Hepatocyte (in vitro differentiated cells): ENCODE results near the gene ACYP2. TPM values are rescaled to one million over a fixed set of nuclear protein-coding genes. Genes with fewer than 3 reads are reported as not detected.

Experiments used
- DNase-seq: peaks from one replicate; pipeline ENCODE4 v3.0.0-alpha.2; 2016; ENCODE audit warnings: low spot score
- H2AFZ ChIP-seq: fragments of 200-600 bp; sonication (generic); 2 replicates; pipeline ENCODE4 v1.6.0; 2016; ENCODE audit warnings: antibody characterized with exemption, mild to moderate bottlenecking
- H3K27ac ChIP-seq: fragments of 200-600 bp; sonication (generic); 2 replicates; pipeline ENCODE4 v1.5.1; 2016; ENCODE audit warnings: mild to moderate bottlenecking
- H3K27me3 ChIP-seq: fragments of 200-600 bp; sonication (generic); 2 replicates; pipeline ENCODE4 v1.6.1; 2016
- H3K36me3 ChIP-seq: fragments of 200-600 bp; sonication (generic); replicated peaks from 2 replicates; pipeline ENCODE4 v1.5.1; 2016; ENCODE audit warnings: low read depth; ENCODE audit not compliant: insufficient read depth
- H3K4me1 ChIP-seq: fragments of 200-600 bp; sonication (generic); 2 replicates; pipeline ENCODE4 v1.5.1; 2016; ENCODE audit warnings: mild to moderate bottlenecking, moderate library complexity; ENCODE audit not compliant: insufficient read depth
- H3K4me2 ChIP-seq: fragments of 200-600 bp; sonication (generic); 2 replicates; pipeline ENCODE4 v1.6.0; 2016
- H3K4me3 ChIP-seq: fragments of 200-600 bp; sonication (generic); 2 replicates; pipeline ENCODE4 v1.5.1; 2016; ENCODE audit warnings: mild to moderate bottlenecking
- H3K79me2 ChIP-seq: fragments of 200-600 bp; sonication (generic); 2 replicates; pipeline ENCODE4 v1.6.0; 2017; ENCODE audit warnings: mild to moderate bottlenecking
- H3K9me2 ChIP-seq: fragments of 200-600 bp; sonication (generic); replicated peaks from 2 replicates; pipeline ENCODE4 v1.6.0; 2017; ENCODE audit warnings: mild to moderate bottlenecking; ENCODE audit not compliant: insufficient read depth
- H3K9me3 ChIP-seq: fragments of 200-600 bp; sonication (generic); 2 replicates; pipeline ENCODE4 v1.5.1; 2016; ENCODE audit warnings: low read depth, mild to moderate bottlenecking
- H4K20me1 ChIP-seq: fragments of 200-600 bp; sonication (generic); 2 replicates; pipeline ENCODE4 v1.6.0; 2016; ENCODE audit warnings: mild to moderate bottlenecking; ENCODE audit not compliant: insufficient read depth, poor library complexity, severe bottlenecking
- EZH2 ChIP-seq: fragments of 200-600 bp; sonication (generic); IDR thresholded peaks from 2 replicates; pipeline ENCODE4 v1.6.1; 2016; ENCODE audit warnings: antibody characterized with exemption, mild to moderate bottlenecking, borderline replicate concordance
- EZH2phosphoT487 ChIP-seq: fragments of 200-600 bp; sonication (generic); IDR thresholded peaks from one replicate; pipeline ENCODE4 v1.6.1; 2018; ENCODE audit warnings: antibody characterized with exemption, mild to moderate bottlenecking, low read depth, moderate library complexity; ENCODE audit not compliant: unreplicated experiment, severe bottlenecking
- WGBS: methylation state at CpG from one replicate; pipeline ENCODE4 v1.1.6; 2016; ENCODE audit warnings: low lambda C conversion rate; ENCODE audit errors: missing lambda C conversion rate; 5-methylcytosine and 5-hydroxymethylcytosine counted together
- polyA plus RNA-seq: library from polyadenylated mRNA; unstranded; fragments of >200 nt; fragmentation: Nextera tagmentation; extraction: Ambion mirVana; gene quantifications from 2 replicates; pipeline ENCODE4 v1.2.1, GENCODE V29; 2016
- total RNA-seq: library from RNA; depleted of rRNA; stranded (reverse); fragments of >200 nt; gene quantifications from 2 replicates; pipeline ENCODE4 v1.2.3, GENCODE V29; 2014
- TF ChIP-seq, protein P1 (sequence below): fragments of 200-600 bp; sonication (generic); IDR thresholded peaks from 2 replicates; pipeline ENCODE4 v1.5.1; 2016; ENCODE audit warnings: antibody characterized with exemption, mild to moderate bottlenecking; ENCODE audit not compliant: poor library complexity

The ACYP2 gene
- total and polyA plus RNA-seq, 2 experiments from 2014 or later, result 22.5 to 30.9 TPM

DNA sequence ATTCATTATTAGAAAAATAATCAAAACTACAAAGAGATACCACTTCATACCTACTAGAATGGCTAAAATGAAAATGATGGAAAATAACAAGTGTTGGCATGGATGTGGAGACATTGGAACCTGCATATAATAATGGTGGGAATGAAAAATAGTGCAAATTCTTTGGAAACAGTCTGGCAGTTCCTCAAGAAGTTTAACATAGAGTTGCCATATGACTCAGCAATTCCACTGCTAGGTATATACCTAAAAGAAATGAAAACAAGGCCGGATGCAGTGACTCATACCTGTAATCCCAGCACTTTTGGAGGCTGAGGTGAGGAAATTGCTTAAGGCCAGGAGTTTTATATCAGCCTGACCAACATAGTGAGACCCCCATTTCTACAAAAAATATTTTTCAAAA, 41.6 kb upstream of the ACYP2 start:
- peak; percentile 36 for DNase-seq
- H3K27me3 ChIP-seq, result no peaks in the 10 kb centered on the region
- no peaks in the 10 kb centered on the region for H3K4me1 ChIP-seq
- H3K4me3 ChIP-seq, result no peak overlapping the region
- H3K27ac ChIP-seq, result no peak overlapping the region
- H4K20me1 ChIP-seq, result no peaks in the 10 kb centered on the region
- no peaks in the 10 kb centered on the region for H3K79me2 ChIP-seq
- TF ChIP-seq, protein P1, sequence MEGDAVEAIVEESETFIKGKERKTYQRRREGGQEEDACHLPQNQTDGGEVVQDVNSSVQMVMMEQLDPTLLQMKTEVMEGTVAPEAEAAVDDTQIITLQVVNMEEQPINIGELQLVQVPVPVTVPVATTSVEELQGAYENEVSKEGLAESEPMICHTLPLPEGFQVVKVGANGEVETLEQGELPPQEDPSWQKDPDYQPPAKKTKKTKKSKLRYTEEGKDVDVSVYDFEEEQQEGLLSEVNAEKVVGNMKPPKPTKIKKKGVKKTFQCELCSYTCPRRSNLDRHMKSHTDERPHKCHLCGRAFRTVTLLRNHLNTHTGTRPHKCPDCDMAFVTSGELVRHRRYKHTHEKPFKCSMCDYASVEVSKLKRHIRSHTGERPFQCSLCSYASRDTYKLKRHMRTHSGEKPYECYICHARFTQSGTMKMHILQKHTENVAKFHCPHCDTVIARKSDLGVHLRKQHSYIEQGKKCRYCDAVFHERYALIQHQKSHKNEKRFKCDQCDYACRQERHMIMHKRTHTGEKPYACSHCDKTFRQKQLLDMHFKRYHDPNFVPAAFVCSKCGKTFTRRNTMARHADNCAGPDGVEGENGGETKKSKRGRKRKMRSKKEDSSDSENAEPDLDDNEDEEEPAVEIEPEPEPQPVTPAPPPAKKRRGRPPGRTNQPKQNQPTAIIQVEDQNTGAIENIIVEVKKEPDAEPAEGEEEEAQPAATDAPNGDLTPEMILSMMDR, result no peak
- TF ChIP-seq EZH2 (no peak), EZH2phosphoT487 (no peak)
- no peaks in the 10 kb centered on the region for H3K9me3 ChIP-seq
- H3K9me2 ChIP-seq, result no peaks in the 10 kb centered on the region
- H2AFZ ChIP-seq, result no peak overlapping the region
- no peaks in the 10 kb centered on the region for H3K36me3 ChIP-seq
- 76% methylated on average over 1 of the region's 1 CpG for WGBS
- no peak overlapping the region for H3K4me2 ChIP-seq

DNA sequence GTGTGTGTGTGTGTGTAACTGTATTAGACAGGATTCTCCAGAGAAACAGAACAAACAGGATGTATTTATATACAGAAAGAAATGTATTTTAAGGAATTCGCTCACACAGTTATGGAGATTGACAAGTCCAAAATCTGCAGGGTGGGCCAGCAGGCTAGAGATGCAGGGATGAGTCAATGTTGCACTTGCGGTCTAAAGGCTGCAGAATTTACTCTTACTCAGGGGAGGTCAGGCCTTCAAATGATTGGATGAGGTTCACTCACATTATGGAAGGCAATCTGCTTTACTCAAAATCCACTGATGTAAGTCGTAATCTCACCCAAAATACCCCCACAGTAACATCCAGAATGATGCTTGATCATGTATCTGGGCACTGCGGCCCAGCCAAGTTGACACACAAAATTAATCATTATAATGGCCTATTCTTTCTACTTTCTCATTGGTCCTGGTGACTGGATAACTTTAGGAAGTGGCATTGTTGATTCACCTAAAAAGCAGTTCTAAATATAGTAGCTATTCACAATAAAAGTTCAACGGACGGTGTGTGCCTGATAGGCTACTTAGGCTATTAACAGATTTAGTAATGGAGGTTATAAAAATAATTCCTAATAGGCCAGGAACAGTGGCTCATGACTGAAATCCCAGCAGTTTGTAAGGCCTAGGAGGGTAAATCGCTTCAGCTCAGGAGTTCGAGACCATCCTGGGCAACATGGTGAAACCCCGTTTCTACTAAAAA, 40.6 kb upstream of the ACYP2 start:
- no peak for TF ChIP-seq EZH2
- TF ChIP-seq, protein P1, result no peak
- TF ChIP-seq EZH2phosphoT487, result no peak
- no peaks in the 10 kb centered on the region for H3K79me2 ChIP-seq
- WGBS, result 91% methylated on average over 9 of the region's 9 CpGs
- no peaks in the 10 kb centered on the region for H4K20me1 ChIP-seq
- H3K4me1 ChIP-seq, result no peaks in the 10 kb centered on the region
- H3K4me2 ChIP-seq, result no peak overlapping the region
- H2AFZ ChIP-seq, result no peak overlapping the region
- H3K9me3 ChIP-seq, result no peaks in the 10 kb centered on the region
- no peaks in the 10 kb centered on the region for H3K27me3 ChIP-seq
- no peak for DNase-seq
- no peak overlapping the region for H3K27ac ChIP-seq
- no peaks in the 10 kb centered on the region for H3K9me2 ChIP-seq
- H3K36me3 ChIP-seq, result no peaks in the 10 kb centered on the region
- no peak overlapping the region for H3K4me3 ChIP-seq

DNA sequence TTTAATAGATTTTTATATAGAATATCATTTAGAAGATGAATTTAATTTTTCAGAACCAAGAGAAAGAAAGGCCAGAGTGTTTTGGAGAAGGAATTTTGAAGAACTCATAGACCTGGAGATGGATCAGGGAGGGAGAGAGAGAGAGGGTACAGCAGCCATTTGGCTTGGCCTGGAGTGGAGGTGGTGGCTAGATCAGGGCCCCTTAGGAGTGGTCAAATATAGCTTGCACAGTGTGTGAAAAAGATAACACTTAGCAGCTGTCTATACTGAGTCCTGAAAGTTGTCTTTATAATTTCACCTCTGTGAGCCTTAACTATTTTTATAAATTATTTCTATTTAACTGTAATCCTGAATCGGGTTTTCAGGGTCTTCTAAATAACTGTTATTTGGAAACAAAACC, 38.8 kb upstream of the ACYP2 start:
- Histone ChIP-seq H4K20me1 (no peaks in the 10 kb centered on the region), H3K4me1 (no peaks in the 10 kb centered on the region), H2AFZ (no peak overlapping the region), H3K9me3 (no peaks in the 10 kb centered on the region), H3K79me2 (no peaks in the 10 kb centered on the region), H3K4me3 (no peak overlapping the region), H3K4me2 (no peak overlapping the region), H3K9me2 (no peaks in the 10 kb centered on the region), H3K27ac (no peak overlapping the region), H3K36me3 (no peaks in the 10 kb centered on the region), H3K27me3 (no peaks in the 10 kb centered on the region)
- TF ChIP-seq, protein P1, result no peak
- TF ChIP-seq EZH2, result no peak
- no peak for TF ChIP-seq EZH2phosphoT487
- 97% methylated on average over 1 of the region's 1 CpG for WGBS
- no peak for DNase-seq
